Heart right ventricle (tissue), 16 donors: ENCODE results near the gene PRM1. TPM values are rescaled to one million over a fixed set of nuclear protein-coding genes. Genes with fewer than 3 reads are reported as not detected.

Experiments used
- ATAC-seq, 8 donors: fragments of 200-7000 bp; cut with Tn5 transposase; one replicate each; pipeline ENCODE4 v1.9.1; 2020; ENCODE audit warnings: mild to moderate bottlenecking in 8 of 8, moderate library complexity in 8 of 8, moderate number of reproducible peaks in 1 of 8
- DNase-seq, 2 donors: peaks; one replicate each; pipeline ENCODE4 v3.0.0-alpha.2; 2020
- H3K27ac ChIP-seq, 10 donors: fragments of 200-600 bp; sonication (generic) in 2 of 10; one replicate each; pipeline versions ENCODE4 v1.5.0 to v1.8.0; 2020 to 2022; ENCODE audit warnings: mild to moderate bottlenecking in 3 of 10
- H3K27me3 ChIP-seq, 7 donors: fragments of 200-600 bp; one replicate each; pipeline ENCODE4 v1.8.0; 2021 to 2022; ENCODE audit warnings: mild to moderate bottlenecking in 2 of 7
- H3K36me3 ChIP-seq, 9 donors: fragments of 200-600 bp; sonication (generic) in 1 of 9; one replicate each; pipeline versions ENCODE4 v1.5.0 to v1.8.0; 2020 to 2022; ENCODE audit warnings: mild to moderate bottlenecking in 2 of 9
- H3K4me1 ChIP-seq, 9 donors: fragments of 200-600 bp; sonication (generic) in 1 of 9; one replicate each; pipeline versions ENCODE4 v1.5.0 to v1.8.0; 2020 to 2022; ENCODE audit warnings: mild to moderate bottlenecking in 4 of 9
- H3K4me3 ChIP-seq, 10 donors: fragments of 200-600 bp; sonication (generic) in 2 of 10; one replicate each; pipeline versions ENCODE4 v1.5.0 to v1.8.0; 2020 to 2022; ENCODE audit warnings: mild to moderate bottlenecking in 7 of 10, moderate library complexity in 2 of 10
- H3K9me3 ChIP-seq, 11 donors: fragments of 200-600 bp in 10 of 11; sonication (generic) in 2 of 11; one replicate each; pipeline versions ENCODE4 v1.5.0 to v1.8.0; 2013 to 2022; ENCODE audit warnings: mild to moderate bottlenecking in 2 of 11, control low read depth in 1 of 11, moderate library complexity in 1 of 11
- WGBS, 2 donors: extraction: QIAGEN DNeasy Blood & Tissue Kit; methylation state at CpG; one replicate each; pipeline ENCODE4 v1.1.7; 2013; ENCODE audit warnings: inconsistent platforms in 1 of 2; 5-methylcytosine and 5-hydroxymethylcytosine counted together
- intact Hi-C, 10 donors: fragments of 100-400 bp; cut with DNase I; formaldehyde crosslinking; loops; one replicate each; pipeline versions ENCODE4 v1.11.1 to v1.14.2; 2022
- polyA plus RNA-seq, 2 donors: library from polyadenylated mRNA; stranded (reverse); fragments of 200-250 nt; gene quantifications; one replicate each; pipeline ENCODE4 v1.2.3, GENCODE V29; 2013
- total RNA-seq, 10 donors: library from RNA; stranded (reverse); fragmentation: NEBNext Ultra II Directional in 3 of 10; extraction: Animal tissue kit (Norgen Biotek cat#: 25700) in 3 of 10; gene quantifications; one replicate each; pipeline versions ENCODE4 v1.2.1 to v1.2.4, GENCODE V29; 2021 to 2023
- TF ChIP-seq, protein P1 (sequence below), 9 donors: fragments of 200-600 bp; sonication (generic) in 2 of 9; IDR thresholded peaks; one replicate each; pipeline versions ENCODE4 v1.5.0 to v1.8.0; 2021 to 2022; ENCODE audit warnings: antibody characterized with exemption in 9 of 9, mild to moderate bottlenecking in 5 of 9, moderate library complexity in 1 of 9
- donor health status: Arrhythmogenic right ventricular cardiomyopathy.
- donor health status: ischemic (EF 13 %, LVEDD 7.1; RV severe dilation, severe dysfunction).
- donor health status: healthy with polysubstance abuse.
- donor health status: DM: no; HTN: yes; CAD: no.
- donor health status: DM: no; HTN: no; CAD: no.
- donor health status: ischemic (EF 25% LVEDD 6.9; RV normal size, moderate dysfunction).
- donor health status: ischemic (EF 25% LVEDD 5.7; RV mildly dilated, moderate dysfunction).
- donor health status: healthy.
- donor health status: DM: yes; HTN: yes; CAD: no.
- donor health status: Ischemic cardiomyopathy.
- donor health status: ischemic (EF 35%, LVEDD 5.7; RV mildly dilated, moderate dysfunction).
- donor health status: nonischemic (EF 11% LVEDD 7.7; RV severe dilation, severe dysfunction).
- donor health status: DM: yes; HTN: yes; CAD: no.
- donor health status: PGD.
- donor health status: ischemic (EF 29% LVEDD 5.4; RV normal size, mild dysfunction).
- donor health status: nonischemic (EF 23%, LVEDD 6.1; RV moderate dilation, normal function).

The PRM1 gene
- total and polyA plus RNA-seq, 12 donors = not detected

DNA sequence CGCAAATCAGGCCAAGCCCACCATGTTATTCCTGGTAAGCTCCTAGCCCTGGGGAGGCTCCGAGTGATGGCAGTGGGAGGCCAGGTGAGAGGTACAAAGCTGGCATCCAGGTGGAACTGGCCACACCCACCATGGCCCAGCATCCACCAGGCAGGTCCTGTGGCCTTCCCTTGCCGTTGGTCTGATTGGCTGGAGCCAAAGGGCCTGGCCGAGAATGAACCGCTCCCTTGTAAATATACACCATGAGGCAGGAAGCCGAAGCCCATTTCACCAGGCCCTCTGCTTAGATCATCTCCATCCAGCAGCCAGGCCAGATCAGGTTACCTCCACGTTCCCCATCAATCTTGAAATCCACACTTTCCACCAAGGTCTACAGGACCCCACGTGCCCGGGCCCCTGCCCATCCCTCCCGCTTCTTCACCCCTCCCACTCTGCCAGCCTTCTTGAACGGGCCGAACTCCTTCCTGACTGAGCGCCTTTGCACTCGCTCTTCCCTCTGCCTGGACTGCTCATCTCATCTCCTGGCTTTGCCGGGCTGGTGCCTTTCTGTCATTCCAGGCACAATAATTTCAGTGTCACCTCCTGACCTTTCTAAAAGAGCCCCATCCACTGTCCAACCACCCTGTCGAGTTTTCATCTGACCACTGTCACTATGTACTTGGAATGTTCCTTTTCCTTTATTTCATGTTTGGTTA, 30.9 kb downstream of the PRM1 start:
- H3K4me3 ChIP-seq = no peak overlapping the region
- H3K27ac ChIP-seq = no peak overlapping the region
- H3K4me1 ChIP-seq = peaks cover 5 to 43% (median 12%) of the 10 kb centered on the region in 9 donors
- TF ChIP-seq, protein P1, sequence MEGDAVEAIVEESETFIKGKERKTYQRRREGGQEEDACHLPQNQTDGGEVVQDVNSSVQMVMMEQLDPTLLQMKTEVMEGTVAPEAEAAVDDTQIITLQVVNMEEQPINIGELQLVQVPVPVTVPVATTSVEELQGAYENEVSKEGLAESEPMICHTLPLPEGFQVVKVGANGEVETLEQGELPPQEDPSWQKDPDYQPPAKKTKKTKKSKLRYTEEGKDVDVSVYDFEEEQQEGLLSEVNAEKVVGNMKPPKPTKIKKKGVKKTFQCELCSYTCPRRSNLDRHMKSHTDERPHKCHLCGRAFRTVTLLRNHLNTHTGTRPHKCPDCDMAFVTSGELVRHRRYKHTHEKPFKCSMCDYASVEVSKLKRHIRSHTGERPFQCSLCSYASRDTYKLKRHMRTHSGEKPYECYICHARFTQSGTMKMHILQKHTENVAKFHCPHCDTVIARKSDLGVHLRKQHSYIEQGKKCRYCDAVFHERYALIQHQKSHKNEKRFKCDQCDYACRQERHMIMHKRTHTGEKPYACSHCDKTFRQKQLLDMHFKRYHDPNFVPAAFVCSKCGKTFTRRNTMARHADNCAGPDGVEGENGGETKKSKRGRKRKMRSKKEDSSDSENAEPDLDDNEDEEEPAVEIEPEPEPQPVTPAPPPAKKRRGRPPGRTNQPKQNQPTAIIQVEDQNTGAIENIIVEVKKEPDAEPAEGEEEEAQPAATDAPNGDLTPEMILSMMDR (IDR thresholded peaks at IDR 0.05) = no peak
- 76 to 81% methylated on average over 16 of the region's 16 CpGs for WGBS, 2 donors
- ATAC-seq = no peak
- no peak for DNase-seq
- peaks cover 0 to 35% (median 0%) of the 10 kb centered on the region in 9 donors for H3K36me3 ChIP-seq
- intact Hi-C loops = loop anchor here in 3 of 10 donors (10.0 kb wide), 2 partner anchors 115 to 145 kb away; no protein-coding TSS in a partner anchor
- no peaks in the 10 kb centered on the region for H3K9me3 ChIP-seq
- no peaks in the 10 kb centered on the region for H3K27me3 ChIP-seq

DNA sequence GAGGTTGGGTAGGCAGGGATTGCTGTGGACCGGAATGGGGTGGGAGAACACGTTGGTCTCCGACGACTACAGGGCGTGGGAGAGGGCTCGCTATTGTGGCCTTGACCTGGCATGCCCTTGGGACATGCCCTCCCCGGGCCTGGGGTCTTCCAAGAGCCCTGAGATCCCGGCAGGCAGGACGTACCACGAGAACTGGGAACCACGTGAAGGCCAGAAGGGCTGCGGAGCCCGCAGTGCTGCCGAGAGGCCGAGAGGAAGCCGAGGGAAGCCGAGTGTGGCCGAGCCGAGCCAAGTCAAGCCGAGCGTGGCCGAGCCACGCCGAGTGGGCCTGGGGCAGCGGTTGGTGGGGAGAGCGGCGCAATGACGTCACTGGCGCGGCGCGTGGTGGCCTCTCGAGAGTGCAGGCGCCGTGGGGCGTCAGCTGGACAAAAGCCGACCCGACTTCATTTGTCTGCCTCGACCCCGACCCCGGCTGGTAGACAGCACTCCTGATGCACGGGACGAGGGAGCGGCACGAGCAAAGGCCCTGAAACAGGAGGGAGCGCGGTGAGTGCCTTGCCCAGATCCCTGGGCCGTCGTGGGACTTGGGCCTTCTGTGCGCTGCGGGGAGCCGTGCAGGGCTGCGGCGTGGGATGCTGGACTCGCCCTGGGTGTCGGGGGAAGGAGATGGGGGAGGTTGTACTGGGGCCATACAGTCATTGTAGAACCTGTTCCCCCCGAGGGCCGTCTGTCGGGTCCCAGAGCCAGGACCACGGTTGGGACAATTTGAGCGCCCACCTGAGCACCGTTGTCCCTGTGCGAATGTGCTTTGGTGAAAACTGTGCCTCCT, 31.7 kb downstream of the PRM1 start:
- peak in 2 of 8 donors; percentile 8 to 18 for ATAC-seq
- no peak for DNase-seq
- TF ChIP-seq, protein P1 (IDR thresholded peaks at IDR 0.05) = no peak
- Histone ChIP-seq H3K36me3 (peaks cover 0 to 27% (median 0%) of the 10 kb centered on the region in 9 donors), H3K27me3 (no peaks in the 10 kb centered on the region), H3K27ac (no peak overlapping the region), H3K9me3 (no peaks in the 10 kb centered on the region), H3K4me3 (no peak overlapping the region), H3K4me1 (peaks cover 0 to 37% (median 5%) of the 10 kb centered on the region in 9 donors)
- 91 to 93% methylated on average over 63 of the region's 63 CpGs for WGBS, 2 donors
- intact Hi-C loops = loop anchor here in 3 of 10 donors (10.0 kb wide), 2 partner anchors 115 to 145 kb away; no protein-coding TSS in a partner anchor

DNA sequence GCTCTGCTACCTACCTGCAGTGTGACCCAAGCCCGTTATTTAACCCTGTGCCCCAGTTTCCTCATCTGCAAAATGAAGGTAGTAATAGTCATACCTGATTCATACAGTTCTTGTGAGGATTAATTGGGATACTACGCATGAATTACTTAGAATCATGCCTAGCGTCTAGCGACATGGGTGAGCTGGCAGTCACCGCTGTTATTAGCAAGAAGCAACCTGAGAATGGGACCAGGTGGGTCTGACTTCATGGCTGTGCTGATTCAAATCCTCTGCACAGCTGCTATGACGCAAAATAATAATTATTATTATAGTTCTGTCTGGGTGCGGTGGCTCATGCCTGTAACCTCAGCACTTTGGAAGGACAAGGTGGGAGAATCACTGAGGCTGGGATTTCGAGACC, 33.0 kb downstream of the PRM1 start:
- Histone ChIP-seq H3K27me3 (no peaks in the 10 kb centered on the region), H3K4me1 (peaks cover 0 to 24% (median 0%) of the 10 kb centered on the region in 9 donors), H3K36me3 (peaks cover 0 to 14% (median 0%) of the 10 kb centered on the region in 9 donors), H3K9me3 (no peaks in the 10 kb centered on the region), H3K27ac (no peak overlapping the region), H3K4me3 (no peak overlapping the region)
- TF ChIP-seq, protein P1 (IDR thresholded peaks at IDR 0.05) = no peak
- WGBS, 2 donors = 94% methylated on average over 8 of the region's 8 CpGs
- intact Hi-C loops = no loop called here
- DNase-seq = no peak
- ATAC-seq = no peak

DNA sequence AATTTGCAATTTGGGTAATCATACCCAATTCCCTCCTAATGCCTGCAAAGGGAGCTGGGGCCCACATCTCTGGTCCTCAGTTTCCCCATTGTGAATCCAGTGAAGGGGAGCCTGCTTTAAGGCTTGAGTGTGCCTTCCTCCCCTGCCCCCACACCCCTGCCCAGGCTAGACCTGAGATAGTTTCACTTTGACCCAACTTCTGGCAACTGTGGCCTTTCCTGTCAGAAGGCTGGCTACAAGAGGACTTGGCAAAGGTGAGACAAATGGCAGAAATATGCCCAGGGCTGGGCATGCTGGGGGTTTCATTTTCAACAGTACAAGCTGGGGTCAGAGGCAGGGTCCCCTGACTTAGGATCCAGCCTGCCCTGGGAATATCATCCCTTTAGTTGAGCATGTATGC, 35.1 kb downstream of the PRM1 start:
- TF ChIP-seq, protein P1 (IDR thresholded peaks at IDR 0.05) = no peak
- no peak for DNase-seq
- H3K27ac ChIP-seq = no peak overlapping the region
- H3K4me1 ChIP-seq = peaks cover 0 to 10% (median 0%) of the 10 kb centered on the region in 9 donors
- no peaks in the 10 kb centered on the region for H3K36me3 ChIP-seq
- no peaks in the 10 kb centered on the region for H3K27me3 ChIP-seq
- no peak overlapping the region for H3K4me3 ChIP-seq
- intact Hi-C loops = no loop called here
- H3K9me3 ChIP-seq = no peaks in the 10 kb centered on the region
- ATAC-seq = no peak
